Measurements from ENCODE around the gene GALNT10. TPM values are rescaled to one million over a fixed set of nuclear protein-coding genes. Genes with fewer than 3 reads are reported as not detected.

Gene GALNT10
- total and polyA plus RNA-seq, 12 donors, result 3.1 to 19.0 (median 11.7) TPM

DNA sequence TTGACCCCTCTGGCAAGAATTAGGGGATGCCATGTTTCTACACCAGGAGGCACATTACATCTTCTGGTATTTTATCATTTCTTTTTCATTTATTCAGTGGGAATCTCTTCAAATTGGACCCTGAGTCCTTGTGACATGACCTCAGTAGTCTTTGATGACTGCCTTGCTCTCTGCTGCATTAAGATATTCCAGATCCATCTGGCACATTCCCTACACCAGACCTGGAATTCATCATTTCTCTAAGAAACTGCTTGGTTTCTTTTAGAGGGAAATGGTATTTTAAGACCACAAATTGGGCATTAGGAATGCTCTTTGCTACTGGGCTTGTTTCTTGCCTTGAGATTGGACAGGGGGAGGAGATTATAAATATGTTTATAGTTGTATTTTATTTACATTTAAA lies 61.0 kb downstream of the GALNT10 start:
- intact Hi-C loops (cut with DNase I), result no loop called here
- Histone ChIP-seq H3K4me1 (peaks cover 0 to 10% (median 0%) of the 10 kb centered on the region in 9 donors), H3K36me3 (no peaks in the 10 kb centered on the region), H3K9me3 (no peaks in the 10 kb centered on the region), H3K27me3 (no peaks in the 10 kb centered on the region), H3K27ac (no peak overlapping the region), H3K4me3 (no peak overlapping the region)
- DNase-seq, result no peak
- ATAC-seq, result no peak
- TF ChIP-seq, protein P1, sequence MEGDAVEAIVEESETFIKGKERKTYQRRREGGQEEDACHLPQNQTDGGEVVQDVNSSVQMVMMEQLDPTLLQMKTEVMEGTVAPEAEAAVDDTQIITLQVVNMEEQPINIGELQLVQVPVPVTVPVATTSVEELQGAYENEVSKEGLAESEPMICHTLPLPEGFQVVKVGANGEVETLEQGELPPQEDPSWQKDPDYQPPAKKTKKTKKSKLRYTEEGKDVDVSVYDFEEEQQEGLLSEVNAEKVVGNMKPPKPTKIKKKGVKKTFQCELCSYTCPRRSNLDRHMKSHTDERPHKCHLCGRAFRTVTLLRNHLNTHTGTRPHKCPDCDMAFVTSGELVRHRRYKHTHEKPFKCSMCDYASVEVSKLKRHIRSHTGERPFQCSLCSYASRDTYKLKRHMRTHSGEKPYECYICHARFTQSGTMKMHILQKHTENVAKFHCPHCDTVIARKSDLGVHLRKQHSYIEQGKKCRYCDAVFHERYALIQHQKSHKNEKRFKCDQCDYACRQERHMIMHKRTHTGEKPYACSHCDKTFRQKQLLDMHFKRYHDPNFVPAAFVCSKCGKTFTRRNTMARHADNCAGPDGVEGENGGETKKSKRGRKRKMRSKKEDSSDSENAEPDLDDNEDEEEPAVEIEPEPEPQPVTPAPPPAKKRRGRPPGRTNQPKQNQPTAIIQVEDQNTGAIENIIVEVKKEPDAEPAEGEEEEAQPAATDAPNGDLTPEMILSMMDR (IDR thresholded peaks at IDR 0.05), result no peak

DNA sequence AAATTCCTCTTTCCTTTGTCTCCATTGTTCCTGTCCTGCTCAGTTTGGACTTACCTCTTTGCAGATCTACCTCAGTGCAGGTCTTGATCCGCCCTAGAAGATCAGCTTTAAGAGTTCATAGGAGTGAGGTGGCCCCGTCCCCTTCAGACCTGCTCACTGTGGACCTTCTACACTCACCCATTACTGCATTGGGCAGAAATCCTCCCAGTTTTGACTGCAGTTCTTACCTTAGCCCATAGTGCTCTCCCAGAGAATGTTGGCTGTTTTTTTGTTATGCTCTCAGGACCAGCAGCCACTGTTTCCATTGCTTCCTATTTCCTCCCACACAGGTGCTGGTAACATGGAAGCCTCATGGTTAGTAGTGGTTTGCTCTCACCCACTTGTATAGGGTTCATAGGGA lies 63.3 kb downstream of the GALNT10 start:
- TF ChIP-seq, protein P1 (IDR thresholded peaks at IDR 0.05), result no peak
- Histone ChIP-seq H3K9me3 (no peaks in the 10 kb centered on the region), H3K27me3 (no peaks in the 10 kb centered on the region), H3K36me3 (no peaks in the 10 kb centered on the region), H3K4me1 (peaks cover 0 to 10% (median 0%) of the 10 kb centered on the region in 9 donors), H3K4me3 (no peak overlapping the region), H3K27ac (no peak overlapping the region)
- no peak for ATAC-seq
- WGBS, 2 donors, result 97 to 100% methylated on average over 2 of the region's 2 CpGs
- intact Hi-C loops (cut with DNase I), result no loop called here
- no peak for DNase-seq

DNA sequence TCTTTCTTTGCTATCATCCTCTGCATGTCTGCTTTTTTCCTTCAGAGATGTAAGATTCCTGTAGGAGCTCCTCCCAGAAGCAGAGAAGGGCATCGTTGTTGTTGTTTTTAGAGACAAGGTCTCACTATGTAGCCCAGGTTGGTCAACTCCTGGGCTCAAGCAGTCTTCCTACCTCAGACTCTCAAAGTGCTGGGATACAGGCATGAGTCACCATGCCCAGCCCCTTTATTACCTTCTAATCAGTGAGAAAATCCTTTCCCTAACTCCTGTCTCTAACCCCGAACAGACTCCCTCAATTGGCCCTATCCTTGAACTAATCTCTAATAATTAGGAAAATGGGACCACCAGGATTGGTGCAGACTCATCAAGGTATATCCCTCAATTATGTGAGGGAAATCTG lies 64.4 kb downstream of the GALNT10 start:
- ATAC-seq (no peak), DNase-seq (no peak)
- 93% methylated on average over 2 of the region's 2 CpGs for WGBS, 2 donors
- no peak overlapping the region for H3K4me3 ChIP-seq
- no peak overlapping the region for H3K27ac ChIP-seq
- H3K27me3 ChIP-seq, result no peaks in the 10 kb centered on the region
- intact Hi-C loops (cut with DNase I), result no loop called here
- TF ChIP-seq, protein P1 (IDR thresholded peaks at IDR 0.05), result no peak
- H3K36me3 ChIP-seq, result no peaks in the 10 kb centered on the region
- peaks cover 0 to 4% (median 0%) of the 10 kb centered on the region in 9 donors for H3K4me1 ChIP-seq
- H3K9me3 ChIP-seq, result no peaks in the 10 kb centered on the region

DNA sequence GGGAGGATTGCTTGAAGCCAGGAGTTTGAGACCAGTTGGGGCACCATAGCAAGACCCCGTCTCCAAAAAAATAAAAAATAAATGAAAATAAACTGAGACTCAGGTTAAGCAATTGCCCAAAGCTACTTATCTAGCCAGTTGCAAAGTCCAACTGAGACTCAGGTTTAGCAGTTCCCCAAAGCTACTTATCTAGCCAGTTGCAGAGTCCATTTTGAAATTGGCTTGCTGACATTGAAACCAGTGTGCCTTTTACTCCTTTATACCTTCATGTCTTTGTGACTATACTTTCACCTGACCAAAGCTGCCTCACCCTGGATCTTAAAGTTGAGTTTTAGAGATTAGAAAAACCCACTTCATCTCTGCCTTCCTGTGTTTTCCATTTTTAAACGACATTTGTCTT lies 66.5 kb downstream of the GALNT10 start:
- Histone ChIP-seq H3K4me3 (no peak overlapping the region), H3K4me1 (peaks cover 0 to 11% (median 6%) of the 10 kb centered on the region in 9 donors), H3K9me3 (no peaks in the 10 kb centered on the region), H3K27ac (no peak overlapping the region), H3K27me3 (no peaks in the 10 kb centered on the region), H3K36me3 (no peaks in the 10 kb centered on the region)
- 63 to 87% methylated on average over 2 of the region's 2 CpGs for WGBS, 2 donors
- no peak for DNase-seq
- intact Hi-C loops (cut with DNase I), result no loop called here
- no peak for ATAC-seq
- TF ChIP-seq, protein P1 (IDR thresholded peaks at IDR 0.05), result no peak

Data from heart right ventricle (tissue), 16 donors.